KOPT-K1 (cell line): ENCODE data around the gene HEXB.

Experiments used
- H3K27ac ChIP-seq: fragments of 200-600 bp; sonication (generic); 2 replicates; pipeline ENCODE4 v1.5.1; 2016; ENCODE audit warnings: antibody characterized with exemption, mild to moderate bottlenecking, low read depth, low read length; ENCODE audit not compliant: poor library complexity, severe bottlenecking
- H3K36me3 ChIP-seq: fragments of 200-600 bp; sonication (generic); 2 replicates; pipeline ENCODE4 v1.5.1; 2017; ENCODE audit warnings: antibody characterized with exemption, mild to moderate bottlenecking, low read length, moderate library complexity; ENCODE audit not compliant: insufficient read depth
- H3K9me3 ChIP-seq: fragments of 200-600 bp; sonication (generic); 2 replicates; pipeline ENCODE4 v1.5.1; 2017; ENCODE audit warnings: antibody characterized with exemption, low read length, mild to moderate bottlenecking; ENCODE audit not compliant: insufficient read depth, poor library complexity, severe bottlenecking

Gene HEXB

DNA sequence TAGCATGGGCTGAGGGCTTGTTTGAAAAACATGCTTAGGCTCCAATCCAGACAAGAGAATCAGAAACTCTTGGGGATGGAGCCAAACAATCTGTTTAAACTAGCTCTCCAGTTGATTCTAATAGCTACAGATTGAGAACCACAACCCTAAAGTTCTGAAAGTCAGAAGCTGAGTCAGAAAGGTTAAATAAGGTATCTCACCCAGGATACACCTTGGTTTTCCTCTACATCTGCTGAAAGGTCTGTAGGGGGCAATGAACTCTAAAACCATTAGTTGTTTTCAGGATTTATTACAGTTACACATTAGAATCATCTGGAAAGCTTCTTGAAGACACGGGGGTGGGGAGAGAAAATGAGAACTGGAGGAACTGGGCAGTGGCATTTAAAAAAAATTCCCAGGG lies 76.2 kb downstream of the HEXB start:
- Histone ChIP-seq H3K27ac (no peak overlapping the region), H3K9me3 (peaks cover 7% of the 10 kb centered on the region)

DNA sequence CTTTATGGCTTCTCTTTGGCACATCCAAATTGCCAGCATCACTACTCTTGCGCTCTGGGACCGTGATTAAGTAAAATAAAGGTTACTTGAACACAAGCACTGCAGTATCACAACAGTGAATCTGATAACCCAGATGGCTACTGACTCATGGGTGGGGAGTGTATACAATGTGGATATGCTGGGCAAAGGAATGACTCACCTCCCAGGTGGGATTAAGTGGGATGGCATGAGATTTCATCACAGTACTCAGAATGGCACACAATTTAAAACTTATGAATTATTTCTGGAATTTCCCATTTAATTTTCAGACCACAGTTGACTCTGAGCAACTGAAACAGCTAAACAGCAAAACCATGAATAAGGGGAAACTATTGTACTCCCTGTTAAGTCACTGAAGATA lies 77.6 kb downstream of the HEXB start:
- H3K27ac ChIP-seq = no peak overlapping the region
- H3K9me3 ChIP-seq = no peaks in the 10 kb centered on the region
- peaks cover 69% of the 10 kb centered on the region for H3K36me3 ChIP-seq

More for the DNA sequence above, 76.2 kb downstream of the HEXB start:
- peaks cover 82% of the 10 kb centered on the region for H3K36me3 ChIP-seq

DNA sequence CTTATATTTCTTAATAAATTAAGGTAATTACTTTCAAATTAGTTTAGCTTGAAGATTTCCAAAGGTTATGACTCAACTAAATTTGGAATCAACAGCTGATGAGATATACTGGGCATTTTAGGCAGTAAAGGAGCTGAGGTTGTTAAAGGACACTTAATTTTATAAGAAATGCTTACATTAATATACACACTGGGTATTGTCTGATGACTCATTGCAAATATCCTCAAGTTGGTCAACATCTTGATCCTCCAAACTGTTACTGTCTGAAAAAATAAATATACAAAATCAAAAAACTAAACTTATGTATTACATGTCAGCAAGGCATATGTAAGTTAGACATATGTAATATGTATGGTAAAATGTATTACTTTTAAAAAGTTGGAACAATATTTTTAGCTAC lies 78.5 kb downstream of the HEXB start:
- Histone ChIP-seq H3K36me3 (peaks cover 60% of the 10 kb centered on the region), H3K9me3 (no peaks in the 10 kb centered on the region), H3K27ac (no peak overlapping the region)

DNA sequence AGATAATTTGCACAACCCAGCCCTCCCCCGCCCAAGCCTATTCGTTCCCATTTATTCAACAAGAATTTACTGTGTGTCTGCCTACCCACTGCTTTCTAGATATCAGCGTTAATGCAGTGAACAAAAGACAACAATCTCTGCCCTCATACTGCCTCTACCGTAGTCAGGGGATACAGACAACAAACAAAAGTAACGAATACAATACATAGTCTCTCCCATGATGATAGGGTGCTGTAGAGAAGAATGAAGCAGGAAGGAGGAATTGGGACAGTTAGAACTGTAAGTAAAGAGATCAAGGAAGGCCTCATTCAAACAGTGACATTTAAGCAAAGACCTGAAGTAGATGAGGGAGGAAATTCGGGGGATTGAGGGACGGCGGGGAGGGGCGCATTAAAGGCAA lies 80.2 kb downstream of the HEXB start:
- Histone ChIP-seq H3K36me3 (peaks cover 58% of the 10 kb centered on the region), H3K9me3 (no peaks in the 10 kb centered on the region), H3K27ac (no peak overlapping the region)

DNA sequence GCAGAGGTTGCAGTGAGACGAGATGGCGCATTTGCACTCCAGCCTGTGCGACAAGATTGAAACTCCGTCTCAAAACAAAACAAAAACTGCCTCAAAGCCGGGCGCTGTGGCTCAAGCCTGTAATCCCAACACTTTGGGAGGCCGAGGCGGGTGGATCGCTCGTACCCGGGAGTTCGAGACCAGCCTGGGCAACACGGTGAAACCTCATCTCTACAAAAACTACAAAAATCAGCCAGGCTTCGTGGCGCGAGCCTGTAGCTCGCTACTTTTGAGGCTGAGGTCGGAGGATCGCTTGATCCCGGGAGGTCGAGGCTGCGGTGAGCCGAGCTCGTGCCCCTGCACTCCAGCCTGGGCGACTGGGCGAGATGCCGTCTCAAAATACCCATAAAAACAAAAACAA lies 80.9 kb downstream of the HEXB start:
- H3K27ac ChIP-seq = peak overlapping the region; percentile 76
- peaks cover 58% of the 10 kb centered on the region for H3K36me3 ChIP-seq

DNA sequence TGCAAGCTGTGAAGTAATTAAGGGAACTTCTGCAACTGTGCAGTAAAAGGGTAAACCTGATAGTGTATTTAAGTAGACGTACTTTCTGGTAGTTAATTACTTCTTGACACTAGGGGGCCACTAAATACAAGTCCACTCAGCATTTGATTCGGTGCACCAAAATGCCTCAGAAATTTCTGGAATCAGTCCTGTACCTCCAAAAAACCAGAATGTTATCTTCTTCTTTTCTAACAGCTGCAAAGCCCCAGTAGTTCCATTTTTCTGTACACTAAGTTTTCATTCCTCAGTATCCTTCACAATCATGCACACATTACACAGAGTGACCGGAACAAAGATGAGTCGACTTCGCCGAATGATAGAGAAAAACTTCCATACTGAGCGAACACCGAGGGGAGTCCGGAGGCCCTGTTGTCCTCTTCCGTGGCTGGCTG lies 81.4 kb downstream of the HEXB start:
- Histone ChIP-seq H3K36me3 (peaks cover 58% of the 10 kb centered on the region), H3K9me3 (no peaks in the 10 kb centered on the region), H3K27ac (peak overlapping the region; percentile 76)

More for the DNA sequence above, 80.9 kb downstream of the HEXB start:
- H3K9me3 ChIP-seq = no peaks in the 10 kb centered on the region

DNA sequence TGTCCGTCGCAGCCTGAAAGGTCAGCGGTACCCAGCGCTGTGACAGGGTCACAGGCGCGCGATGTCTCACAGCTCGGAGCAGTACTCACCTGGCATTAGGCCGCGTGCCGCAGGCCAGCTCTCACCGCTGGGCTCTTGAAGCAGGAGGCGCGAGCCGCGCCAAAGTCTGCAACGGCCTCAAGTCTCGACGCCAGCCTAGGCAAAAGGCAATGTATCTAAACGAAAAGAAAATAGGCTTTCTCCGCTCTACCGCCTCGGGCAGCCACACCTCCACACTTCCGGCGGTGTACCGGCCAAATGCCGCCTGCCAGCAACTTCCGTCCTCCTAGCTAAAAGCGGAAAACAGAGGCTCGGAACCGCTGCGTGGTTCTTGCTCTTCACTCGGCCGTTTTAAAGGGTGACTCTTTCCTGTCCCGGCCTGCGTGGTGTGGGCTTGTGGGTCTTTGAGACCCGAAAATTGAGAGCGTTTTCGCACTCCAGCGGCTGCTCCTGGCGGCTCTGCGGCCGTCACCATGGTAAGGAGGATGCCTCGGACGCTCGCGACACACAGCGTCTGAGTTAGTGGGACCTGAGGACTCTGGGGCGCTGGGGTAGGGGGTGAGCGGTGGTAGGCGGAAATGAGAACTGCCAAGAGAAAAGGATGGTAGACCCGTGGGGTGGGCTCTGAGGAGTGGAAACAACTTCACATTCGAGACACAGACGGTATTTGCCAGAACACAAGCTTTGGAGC lies 82.0 kb downstream of the HEXB start, which contains the start of the genes GFM2 and NSA2:
Gene GFM2, minus strand, starts transcription at position 269 of the 730 bp plus-strand sequence. CDS start 3,375 bp downstream, outside the sequence.
Gene NSA2, plus strand, starts transcription at position 401 of the 730 bp plus-strand sequence. Its CDS starts 112 bp downstream, at position 513.
- no peaks in the 10 kb centered on the region for H3K9me3 ChIP-seq
- H3K27ac ChIP-seq = peak within 1 kb of the TSS; percentile 76
- H3K36me3 ChIP-seq = peaks cover 58% of the 10 kb centered on the region

DNA sequence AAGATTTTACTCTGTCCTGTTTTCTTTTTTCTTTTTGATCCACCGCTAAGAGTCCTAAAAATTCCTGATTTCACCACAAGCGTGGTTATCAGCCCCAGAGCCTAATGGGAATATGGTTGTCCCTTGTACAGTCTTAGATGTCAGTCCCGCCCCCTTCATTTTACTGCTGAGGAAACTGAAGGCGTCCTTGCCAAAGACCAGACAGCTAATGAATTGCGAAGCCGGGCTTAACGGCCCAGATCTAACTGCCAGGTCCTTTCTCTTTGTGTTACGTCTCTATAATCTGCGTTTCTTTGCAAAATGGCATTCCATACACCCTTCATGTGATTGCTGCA lies 82.5 kb downstream of the HEXB start:
- Histone ChIP-seq H3K27ac (peak overlapping the region; percentile 76), H3K36me3 (peaks cover 58% of the 10 kb centered on the region), H3K9me3 (no peaks in the 10 kb centered on the region)
